Omental fat pad (tissue), 4 donors: ENCODE data around the gene KCNC3. TPM values are rescaled to one million over a fixed set of nuclear protein-coding genes. Genes with fewer than 3 reads are reported as not detected.

Source experiments
- ATAC-seq: fragments of 150-250 bp; one replicate; pipeline ENCODE4 v1.9.1; 2016; ENCODE audit warnings: mild to moderate bottlenecking, moderate library complexity; ENCODE audit not compliant: low FRiP score
- DNase-seq: peaks from one replicate; pipeline ENCODE4 v3.0.0-alpha.2; 2019; ENCODE audit warnings: low spot score
- total RNA-seq, 4 donors: library from RNA; depleted of rRNA; stranded (reverse); fragments of >200 nt; gene quantifications; one replicate each; pipeline ENCODE4 v1.1.0, GENCODE V29; 2016
- TF ChIP-seq, protein P1 (sequence below), 3 donors: fragments of 450-650 bp; IDR thresholded peaks; one replicate each; pipeline ENCODE4 v1.5.1; 2016 to 2017; ENCODE audit warnings: antibody characterized with exemption in 3 of 3, mild to moderate bottlenecking in 3 of 3, moderate library complexity in 2 of 3

Gene KCNC3
- total RNA-seq, 4 donors from 2014 or later: 0.28 to 0.72 (median 0.31) TPM

DNA sequence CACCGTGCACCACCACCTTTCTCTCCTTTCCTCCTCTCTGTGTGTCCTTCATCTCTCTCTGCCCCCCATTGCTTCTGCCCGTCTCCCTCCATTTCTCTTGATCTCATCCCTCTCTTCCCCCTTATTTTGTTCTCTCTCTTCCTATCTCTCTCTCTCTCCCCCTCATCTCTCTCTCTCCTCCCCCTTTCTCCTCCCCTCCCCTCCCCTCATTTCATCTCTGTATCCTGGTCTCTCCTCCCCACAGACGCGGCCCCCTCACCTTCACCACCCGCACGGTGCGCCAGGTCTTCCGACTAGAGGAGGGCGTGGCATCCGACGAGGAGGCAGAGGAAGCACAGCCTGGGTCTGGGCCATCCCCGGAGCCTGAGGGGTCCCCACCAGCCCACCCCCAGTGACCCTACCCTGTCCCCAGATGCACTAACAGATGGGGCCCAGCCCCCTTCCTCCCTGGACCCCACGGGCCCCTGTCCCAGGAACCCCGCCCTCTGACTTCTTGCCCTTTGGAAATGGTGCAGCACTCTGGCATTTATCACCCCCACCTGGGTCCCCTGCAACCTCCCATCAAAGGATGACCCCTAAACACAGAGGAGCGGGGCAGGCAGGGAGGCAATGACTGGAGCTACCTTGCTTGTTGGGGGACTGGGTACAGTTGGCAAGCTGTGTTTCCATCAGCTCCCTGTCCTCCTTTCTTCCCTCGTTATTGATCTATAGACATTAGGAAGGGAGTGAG is 19.6 kb downstream of the KCNC3 start:
- ATAC-seq (no peak), DNase-seq (no peak)
- TF ChIP-seq, protein P1, sequence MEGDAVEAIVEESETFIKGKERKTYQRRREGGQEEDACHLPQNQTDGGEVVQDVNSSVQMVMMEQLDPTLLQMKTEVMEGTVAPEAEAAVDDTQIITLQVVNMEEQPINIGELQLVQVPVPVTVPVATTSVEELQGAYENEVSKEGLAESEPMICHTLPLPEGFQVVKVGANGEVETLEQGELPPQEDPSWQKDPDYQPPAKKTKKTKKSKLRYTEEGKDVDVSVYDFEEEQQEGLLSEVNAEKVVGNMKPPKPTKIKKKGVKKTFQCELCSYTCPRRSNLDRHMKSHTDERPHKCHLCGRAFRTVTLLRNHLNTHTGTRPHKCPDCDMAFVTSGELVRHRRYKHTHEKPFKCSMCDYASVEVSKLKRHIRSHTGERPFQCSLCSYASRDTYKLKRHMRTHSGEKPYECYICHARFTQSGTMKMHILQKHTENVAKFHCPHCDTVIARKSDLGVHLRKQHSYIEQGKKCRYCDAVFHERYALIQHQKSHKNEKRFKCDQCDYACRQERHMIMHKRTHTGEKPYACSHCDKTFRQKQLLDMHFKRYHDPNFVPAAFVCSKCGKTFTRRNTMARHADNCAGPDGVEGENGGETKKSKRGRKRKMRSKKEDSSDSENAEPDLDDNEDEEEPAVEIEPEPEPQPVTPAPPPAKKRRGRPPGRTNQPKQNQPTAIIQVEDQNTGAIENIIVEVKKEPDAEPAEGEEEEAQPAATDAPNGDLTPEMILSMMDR (IDR thresholded peaks at IDR 0.05): no peak

DNA sequence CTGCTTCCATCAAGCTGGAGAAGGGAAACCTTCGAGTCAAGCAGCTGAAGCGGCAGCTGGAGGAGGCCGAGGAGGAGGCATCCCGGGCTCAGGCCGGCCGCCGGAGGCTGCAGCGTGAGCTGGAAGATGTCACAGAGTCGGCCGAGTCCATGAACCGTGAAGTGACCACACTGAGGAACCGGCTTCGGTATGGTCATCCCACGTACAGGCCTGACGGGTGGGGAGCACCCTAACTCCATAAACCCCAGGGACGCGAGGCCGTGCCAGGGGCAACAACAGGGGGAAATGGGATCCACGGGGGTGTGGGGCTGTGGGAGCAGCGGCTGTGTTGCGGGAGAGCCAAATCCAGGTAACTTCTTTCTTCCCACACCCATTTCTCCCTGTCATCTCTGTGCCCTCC is 20.2 kb downstream of the KCNC3 start:
- TF ChIP-seq, protein P1 (IDR thresholded peaks at IDR 0.05): no peak
- DNase-seq (no peak), ATAC-seq (no peak)

DNA sequence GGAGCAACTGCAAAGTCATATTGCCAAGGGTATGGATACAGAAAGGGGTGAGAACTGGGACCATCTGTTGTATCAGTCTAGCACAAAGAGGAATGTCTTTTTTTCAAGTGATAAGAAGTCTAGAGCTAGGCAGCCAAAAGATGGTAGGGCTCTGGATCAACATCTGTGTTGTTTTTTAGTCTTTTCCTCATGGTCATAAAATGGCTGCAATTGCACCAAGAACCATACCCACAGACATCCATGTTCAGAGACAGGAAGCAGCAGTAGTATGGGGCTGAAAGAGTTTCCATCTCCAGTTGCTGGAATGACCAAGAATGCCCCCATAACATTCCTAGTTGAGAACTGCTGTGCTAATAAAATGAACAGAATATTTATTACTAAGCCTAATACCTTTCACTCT is 25.6 kb downstream of the KCNC3 start:
- TF ChIP-seq, protein P1 (IDR thresholded peaks at IDR 0.05): no peak
- ATAC-seq (no peak), DNase-seq (no peak)

DNA sequence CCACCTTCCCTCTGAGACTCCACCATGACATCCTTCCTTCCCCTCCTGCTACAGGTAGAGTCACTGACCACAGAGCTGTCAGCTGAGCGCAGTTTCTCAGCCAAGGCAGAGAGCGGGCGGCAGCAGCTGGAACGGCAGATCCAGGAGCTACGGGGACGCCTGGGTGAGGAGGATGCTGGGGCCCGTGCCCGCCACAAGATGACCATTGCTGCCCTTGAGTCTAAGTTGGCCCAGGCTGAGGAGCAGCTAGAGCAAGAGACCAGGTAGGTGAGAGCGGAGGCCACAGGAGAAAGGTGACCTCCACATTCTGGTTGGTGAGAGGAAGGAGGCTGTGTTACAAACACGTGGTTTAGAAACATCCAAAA is 27.6 kb downstream of the KCNC3 start:
- TF ChIP-seq, protein P1 (IDR thresholded peaks at IDR 0.05): no peak
- no peak for ATAC-seq
- no peak for DNase-seq

DNA sequence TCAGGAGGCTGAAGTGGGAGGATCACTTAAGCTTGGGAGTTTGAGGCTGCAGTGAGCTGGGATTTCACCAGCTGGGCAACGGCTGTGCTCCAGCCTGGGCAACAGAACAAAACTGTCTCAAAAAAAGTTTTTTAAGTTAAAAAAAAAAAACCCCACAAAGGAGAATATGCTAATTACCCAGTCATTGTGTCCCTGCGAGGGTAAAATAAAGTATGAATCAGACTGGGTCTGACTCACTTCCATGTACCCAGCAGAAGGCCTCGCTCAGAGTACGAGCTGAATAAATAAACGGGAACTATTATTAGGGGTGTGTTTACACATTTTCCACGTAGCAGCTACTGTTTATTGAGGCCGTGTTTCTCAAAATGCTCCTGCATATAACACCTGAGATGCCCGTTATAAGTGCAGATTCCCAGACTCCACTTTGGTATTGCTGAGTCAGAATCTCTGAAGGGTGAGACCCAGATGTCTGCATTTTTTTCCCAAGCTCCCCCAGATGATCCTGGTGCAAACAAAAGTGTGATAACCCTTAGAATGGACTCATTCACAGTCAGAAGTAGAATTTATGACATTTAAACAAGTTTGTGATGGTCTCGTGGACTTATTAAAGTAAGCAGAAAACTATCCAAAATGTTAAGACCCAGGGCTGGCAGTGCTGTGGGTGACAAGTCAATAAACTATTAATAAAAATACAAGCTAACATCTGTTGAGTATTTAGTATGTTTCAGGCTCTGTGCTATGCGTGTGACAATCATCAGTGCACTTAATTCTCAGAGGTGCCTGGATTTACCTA is 28.2 kb downstream of the KCNC3 start:
- no peak for DNase-seq
- TF ChIP-seq, protein P1 (IDR thresholded peaks at IDR 0.05): no peak
- ATAC-seq: no peak

DNA sequence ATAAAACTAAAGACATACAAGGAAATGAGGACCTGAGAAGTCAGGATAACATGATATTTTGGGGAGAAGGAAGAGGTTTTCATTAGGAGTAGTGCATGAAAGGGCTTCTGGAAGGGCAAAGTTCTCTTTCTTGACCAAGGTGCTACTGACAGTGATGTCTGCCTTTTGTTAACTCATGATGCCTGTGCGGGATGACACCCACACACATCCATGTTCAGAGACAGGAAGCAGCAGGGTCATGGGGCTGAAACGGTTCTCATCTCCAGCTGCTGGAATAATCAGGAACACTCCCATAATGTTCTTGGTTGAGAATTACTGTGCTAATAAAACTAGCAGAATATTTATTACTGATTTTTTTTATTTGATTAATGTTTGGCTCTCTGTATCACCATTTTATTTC is 29.1 kb downstream of the KCNC3 start:
- TF ChIP-seq, protein P1 (IDR thresholded peaks at IDR 0.05): no peak
- DNase-seq (no peak), ATAC-seq (no peak)
